GM21529 (cell line): ENCODE results near the gene ST8SIA2.

ENCODE experiments used
- ATAC-seq: cut with Tn5 transposase; IDR thresholded peaks from one replicate; pipeline ENCODE4 v1.9.1; 2021; ENCODE audit not compliant: unreplicated experiment

ST8SIA2 gene

GRCh38 chr15:92480361-92480760 lies 86.7 kb downstream of the ST8SIA2 start:
- ATAC-seq, result no peak

- no peak for ATAC-seq
Observed at GRCh38 chr15:92485441-92485840, 91.8 kb downstream of the ST8SIA2 start.

DNA sequence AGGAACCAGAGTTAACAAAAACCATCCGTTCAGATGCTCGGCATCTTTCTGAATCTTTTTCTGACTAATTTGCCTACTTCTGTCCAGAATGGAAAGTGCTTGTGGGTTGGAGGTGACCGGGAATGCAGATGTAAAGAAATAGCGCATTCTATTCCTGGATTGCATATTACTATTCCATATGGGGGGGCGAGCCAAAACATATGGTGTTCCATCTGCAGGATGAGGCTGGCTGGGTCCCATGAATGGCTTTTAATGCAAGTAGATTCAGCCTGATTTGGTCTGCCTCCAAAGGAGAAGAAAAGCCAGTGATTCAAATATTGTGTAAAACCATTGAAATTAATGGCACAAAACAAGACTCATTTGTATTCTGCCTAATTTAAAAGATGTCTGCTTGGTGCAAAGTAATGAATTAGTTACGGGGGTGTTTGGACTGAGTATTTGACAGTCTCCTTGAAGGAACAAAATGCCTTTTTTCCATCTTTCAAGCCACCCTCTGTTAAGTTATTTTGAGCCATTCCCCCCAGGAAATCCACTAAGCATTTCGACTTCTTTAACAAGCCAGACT lies 99.0 kb downstream of the ST8SIA2 start:
- no peak for ATAC-seq

DNA sequence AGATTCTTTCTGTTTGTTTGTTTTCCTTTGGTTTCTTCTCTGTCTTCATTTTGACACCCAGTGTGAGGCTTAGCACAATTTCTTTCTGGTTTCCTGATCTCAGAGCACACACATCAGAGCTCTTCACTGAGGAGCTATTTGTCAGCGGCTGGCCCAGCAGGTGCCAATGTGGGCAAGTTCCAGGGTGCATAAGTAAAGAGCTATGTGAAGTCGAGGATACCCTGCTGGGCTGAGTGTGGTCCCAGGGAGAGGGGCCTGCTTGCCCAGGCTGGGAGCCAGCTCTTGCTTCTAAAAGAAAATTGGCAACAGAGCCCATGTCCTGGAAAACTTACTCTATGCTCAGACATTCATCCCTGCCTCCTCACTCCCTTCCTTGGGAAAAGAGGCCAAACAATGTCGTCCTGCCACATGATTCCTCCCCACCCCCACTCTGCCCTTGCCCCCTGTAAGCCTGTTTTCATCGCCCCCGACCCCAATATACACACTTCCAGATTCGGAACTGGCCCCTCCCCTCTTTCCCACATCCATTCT lies 101.2 kb downstream of the ST8SIA2 start:
- no peak for ATAC-seq

DNA sequence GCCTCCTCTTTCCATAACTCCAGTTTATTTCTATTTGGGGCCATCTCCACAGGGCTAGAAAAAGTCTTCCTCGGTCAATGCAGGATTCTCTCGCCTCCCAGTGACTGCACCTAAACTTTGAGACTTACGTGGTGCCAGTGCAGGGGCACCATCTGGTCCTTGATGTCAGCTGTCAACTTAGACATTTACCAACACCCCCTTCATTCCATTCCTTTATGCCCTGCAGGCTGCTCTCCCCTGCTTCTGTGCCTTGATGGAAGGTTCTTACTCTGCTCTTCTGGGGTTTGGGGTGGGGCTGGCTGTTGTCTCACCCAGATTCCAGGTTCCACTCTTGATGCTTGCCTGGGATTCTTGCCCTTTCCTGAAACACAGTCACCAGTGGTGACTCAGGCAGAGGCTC lies 101.8 kb downstream of the ST8SIA2 start:
- ATAC-seq, result no peak

DNA sequence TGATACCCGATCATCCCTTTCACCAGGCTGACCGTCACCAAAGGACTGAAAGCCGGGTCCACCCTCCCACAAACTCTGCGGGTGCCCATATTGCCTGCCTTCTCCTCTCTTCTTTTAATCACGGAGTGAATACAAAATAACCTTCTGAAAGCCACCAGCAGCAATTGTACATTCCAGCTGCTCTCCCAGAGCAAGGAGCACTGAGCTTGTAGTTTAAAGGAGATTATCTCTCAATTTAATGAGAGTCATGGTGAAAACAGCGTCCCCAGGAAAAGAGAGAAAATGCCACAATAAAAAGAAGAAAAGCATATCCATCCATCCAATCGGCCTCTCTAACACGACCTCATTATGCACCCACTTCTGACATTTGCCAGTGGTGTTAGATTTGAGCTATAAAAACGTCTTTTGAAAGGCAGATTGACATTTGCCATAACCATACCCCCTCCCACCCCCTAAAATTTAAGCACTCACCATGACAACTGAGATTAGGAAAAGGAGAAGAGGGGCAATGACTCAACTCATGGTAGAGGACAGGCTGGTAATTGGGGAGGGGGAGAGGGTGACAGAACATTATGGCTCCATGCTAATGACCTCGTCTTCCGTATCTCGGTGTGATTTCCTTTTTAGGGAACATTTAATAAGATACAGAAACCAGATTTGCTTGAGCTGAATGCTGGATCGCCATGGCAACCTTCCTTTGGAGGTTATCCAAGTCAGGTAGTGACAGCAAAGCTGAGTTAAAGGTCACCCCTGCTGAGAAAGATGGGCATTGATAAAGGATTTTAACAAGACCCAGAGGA lies 106.2 kb downstream of the ST8SIA2 start:
- ATAC-seq, result no peak

DNA sequence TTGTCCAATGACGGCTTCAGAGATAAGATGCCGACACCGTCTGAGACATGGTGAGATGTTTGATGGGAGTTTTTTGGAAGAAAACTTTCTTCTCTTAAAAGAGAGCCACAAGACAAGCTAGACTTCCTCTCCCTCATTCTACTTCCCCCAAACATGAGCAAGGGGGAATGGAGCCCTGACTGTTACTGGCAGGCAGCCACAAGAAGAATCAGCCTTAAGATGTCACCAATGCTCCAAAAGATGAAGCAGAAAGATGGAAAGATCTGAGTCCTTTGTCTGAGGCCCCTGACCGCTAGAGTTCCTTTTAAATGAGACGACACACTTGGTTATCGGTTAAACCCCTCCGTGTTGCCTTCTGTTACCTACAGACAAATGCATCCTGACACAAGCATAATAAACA lies 108.7 kb downstream of the ST8SIA2 start:
- ATAC-seq, result no peak

GRCh38 chr15:92502930-92503857 lies 109.5 kb downstream of the ST8SIA2 start:
- ATAC-seq, result no peak

GRCh38 chr15:92503889-92504288 lies 110.2 kb downstream of the ST8SIA2 start:
- ATAC-seq, result no peak

DNA sequence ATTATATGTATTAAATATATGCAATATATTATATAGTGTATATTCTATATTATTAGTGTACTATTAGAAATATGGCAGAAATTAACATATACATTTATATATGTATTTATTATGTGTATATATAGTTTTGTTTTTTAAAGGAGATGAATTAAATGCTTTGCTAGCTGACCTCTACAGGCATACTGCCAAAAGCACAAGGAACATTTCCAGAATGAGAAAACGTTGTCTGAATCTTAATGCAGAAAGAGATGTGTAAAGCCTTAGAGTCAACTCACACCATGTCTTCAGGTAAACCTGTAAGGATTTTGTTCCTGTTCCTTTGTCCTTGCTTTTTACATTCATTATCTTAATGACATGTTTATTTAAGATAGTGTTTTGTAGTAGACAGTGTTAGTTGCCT lies 111.9 kb downstream of the ST8SIA2 start:
- no peak for ATAC-seq

GRCh38 chr15:92506506-92506905 lies 112.8 kb downstream of the ST8SIA2 start:
- no peak for ATAC-seq

DNA sequence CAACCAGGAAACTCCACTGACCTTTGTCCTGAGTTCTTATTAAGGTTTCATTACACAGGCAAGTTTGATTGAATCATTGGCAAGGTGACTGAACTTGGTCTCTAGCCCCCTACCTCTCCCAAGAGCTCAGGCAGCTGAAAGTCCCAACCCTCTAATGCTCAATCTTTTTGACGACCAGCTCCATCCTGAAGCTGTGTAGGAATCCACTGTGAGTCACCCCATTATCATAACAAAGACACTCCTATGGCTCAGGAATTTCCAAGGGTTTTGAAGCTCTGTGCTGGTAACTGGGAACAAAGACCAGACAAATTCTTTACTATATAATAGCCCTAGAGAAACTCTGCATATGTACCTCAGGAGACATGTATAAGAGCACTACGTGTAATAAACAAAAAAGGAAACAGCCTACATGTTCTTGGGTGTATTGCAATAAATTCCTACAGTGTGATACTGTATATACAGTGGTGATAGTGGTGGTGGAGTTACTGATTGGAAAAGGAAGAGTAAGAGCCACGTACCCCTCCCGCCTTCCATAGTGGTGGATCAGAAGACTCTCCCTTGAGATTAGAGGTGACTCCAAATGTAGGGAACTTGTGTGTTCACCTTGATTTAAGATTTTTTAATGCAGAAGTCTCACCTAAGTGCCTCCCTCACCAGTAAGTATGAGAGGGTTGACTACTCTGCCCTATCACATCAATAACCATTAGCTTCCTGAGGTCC lies 116.6 kb downstream of the ST8SIA2 start:
- ATAC-seq, result no peak
